HG03025 (cell line): ENCODE data around the gene ACBD6.
"Not testable (repeated sequence)": the region's sequence is repeated elsewhere in the genome, so short reads cannot be mapped to it uniquely, and the experiment has no call there.

Source experiments
- ATAC-seq: cut with Tn5 transposase; IDR thresholded peaks from one replicate; pipeline ENCODE4 v1.9.1; 2021; ENCODE audit warnings: mild to moderate bottlenecking, moderate library complexity; ENCODE audit not compliant: unreplicated experiment, low FRiP score

The ACBD6 gene

GRCh38 chr1:180502361-180503279, at the start of gene ACBD6:
ACBD6 (minus strand) TSS chr1:180502577; CDS start chr1:180502266, 311 bp downstream.
- ATAC-seq: peak; percentile 83

- no peak for ATAC-seq
Observed at GRCh38 chr1:180551997-180552396, 49.6 kb upstream of the ACBD6 start.

GRCh38 chr1:180550241-180550640, 47.9 kb upstream of the ACBD6 start:
- ATAC-seq: no peak

- not testable (repeated sequence) for ATAC-seq
Observed at GRCh38 chr1:180549770-180550169, 47.4 kb upstream of the ACBD6 start.

GRCh38 chr1:180548686-180549317, 46.4 kb upstream of the ACBD6 start:
- ATAC-seq: no peak

GRCh38 chr1:180545991-180546390, 43.6 kb upstream of the ACBD6 start:
- ATAC-seq: no peak

GRCh38 chr1:180544050-180544449, 41.7 kb upstream of the ACBD6 start:
- ATAC-seq: no peak

GRCh38 chr1:180542838-180543145, 40.4 kb upstream of the ACBD6 start:
- ATAC-seq: no peak

GRCh38 chr1:180542113-180542837, 39.9 kb upstream of the ACBD6 start:
- ATAC-seq: no peak

GRCh38 chr1:180540697-180541594, 38.6 kb upstream of the ACBD6 start:
- no peak for ATAC-seq

- ATAC-seq: no peak
Observed at GRCh38 chr1:180539136-180539535, 36.8 kb upstream of the ACBD6 start.

- no peak for ATAC-seq
Observed at GRCh38 chr1:180536821-180537372, 34.5 kb upstream of the ACBD6 start.

- no peak for ATAC-seq
Observed at GRCh38 chr1:180535418-180535999, 33.1 kb upstream of the ACBD6 start.

- ATAC-seq: no peak
Observed at GRCh38 chr1:180534214-180534613, 31.8 kb upstream of the ACBD6 start.

- no peak for ATAC-seq
Observed at GRCh38 chr1:180533266-180533987, 31.1 kb upstream of the ACBD6 start.

GRCh38 chr1:180532854-180533253, 30.5 kb upstream of the ACBD6 start:
- ATAC-seq: no peak

- ATAC-seq: no peak
Observed at GRCh38 chr1:180530501-180530900, 28.1 kb upstream of the ACBD6 start.

- ATAC-seq: no peak
Observed at GRCh38 chr1:180528868-180529470, 26.6 kb upstream of the ACBD6 start.
